CD4-positive, alpha-beta T cell treated with Interleukin-15 for 4 hours (primary cell): ENCODE measurements around the gene KLHL3.

Experiments
- DNase-seq: peaks from one replicate; pipeline ENCODE4 v3.0.0-alpha.2; 2020; ENCODE audit warnings: low spot score

The KLHL3 gene

GRCh38 chr5:137747848-137748247 is 12.0 kb upstream of the KLHL3 start:
- no peak for DNase-seq

GRCh38 chr5:137743031-137743640 is 7.2 kb upstream of the KLHL3 start:
- DNase-seq: peak; percentile 74

- no peak for DNase-seq
Observed at GRCh38 chr5:137741718-137742117, 5.8 kb upstream of the KLHL3 start.

- no peak for DNase-seq
Observed at GRCh38 chr5:137739737-137740136, 3.8 kb upstream of the KLHL3 start.

- no peak for DNase-seq
Observed at GRCh38 chr5:137738947-137739346, 3.1 kb upstream of the KLHL3 start.

- peak; percentile 56 for DNase-seq
Observed at GRCh38 chr5:137737349-137738131, 1.7 kb upstream of the KLHL3 start.

GRCh38 chr5:137736496-137736895 is 607 bp upstream of the KLHL3 start:
- no peak for DNase-seq

GRCh38 chr5:137734962-137735554 is 831 bp downstream of the KLHL3 start:
- DNase-seq: no peak

GRCh38 chr5:137734331-137734730 is 1.6 kb downstream of the KLHL3 start:
- DNase-seq: no peak

- DNase-seq: no peak
Observed at GRCh38 chr5:137733922-137734321, 2.0 kb downstream of the KLHL3 start.

GRCh38 chr5:137733006-137733405 is 2.9 kb downstream of the KLHL3 start:
- DNase-seq: no peak

- DNase-seq: no peak
Observed at GRCh38 chr5:137731176-137731575, 4.7 kb downstream of the KLHL3 start.

- no peak for DNase-seq
Observed at GRCh38 chr5:137730336-137730735, 5.6 kb downstream of the KLHL3 start.

GRCh38 chr5:137728048-137728447 is 7.8 kb downstream of the KLHL3 start:
- no peak for DNase-seq

GRCh38 chr5:137727623-137728022 is 8.3 kb downstream of the KLHL3 start:
- no peak for DNase-seq

- no peak for DNase-seq
Observed at GRCh38 chr5:137724251-137724650, 11.6 kb downstream of the KLHL3 start.

GRCh38 chr5:137718611-137719010 is 17.3 kb downstream of the KLHL3 start:
- DNase-seq: no peak

- no peak for DNase-seq
Observed at GRCh38 chr5:137716337-137716736, 19.6 kb downstream of the KLHL3 start.

- no peak for DNase-seq
Observed at GRCh38 chr5:137715456-137715855, 20.4 kb downstream of the KLHL3 start.

- no peak for DNase-seq
Observed at GRCh38 chr5:137714946-137715345, 20.9 kb downstream of the KLHL3 start.

- no peak for DNase-seq
Observed at GRCh38 chr5:137714494-137714893, 21.4 kb downstream of the KLHL3 start.

GRCh38 chr5:137712139-137712667 is 23.7 kb downstream of the KLHL3 start:
- no peak for DNase-seq

GRCh38 chr5:137710086-137710485 is 25.8 kb downstream of the KLHL3 start:
- DNase-seq: no peak
